ENCODE results near the gene ADARB2. TPM values are rescaled to one million over a fixed set of nuclear protein-coding genes. Genes with fewer than 3 reads are reported as not detected.

The ADARB2 gene
- polyA plus RNA-seq, 1 donor: 0.16 TPM

DNA sequence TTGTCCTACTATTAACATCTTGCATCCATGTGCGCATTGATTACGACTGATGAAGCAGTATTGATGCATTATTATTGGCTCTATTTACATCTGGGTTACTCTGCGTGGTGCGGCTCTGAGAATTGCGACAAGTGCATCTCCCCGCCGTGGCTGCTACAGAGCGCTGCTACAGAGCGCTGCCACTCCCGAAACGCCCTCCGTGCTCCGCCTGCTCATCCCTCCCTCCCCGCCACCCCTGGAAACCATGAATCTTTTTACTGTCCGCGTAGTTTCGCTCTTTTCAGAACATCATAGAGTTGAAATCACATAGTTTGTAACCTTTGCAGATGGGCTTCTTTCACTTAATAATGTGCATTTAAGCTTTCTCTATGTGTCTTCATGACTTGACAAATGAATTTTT lies 74.1 kb downstream of the ADARB2 start:
- DNase-seq (ENCODE audit: low read depth): no peak

DNA sequence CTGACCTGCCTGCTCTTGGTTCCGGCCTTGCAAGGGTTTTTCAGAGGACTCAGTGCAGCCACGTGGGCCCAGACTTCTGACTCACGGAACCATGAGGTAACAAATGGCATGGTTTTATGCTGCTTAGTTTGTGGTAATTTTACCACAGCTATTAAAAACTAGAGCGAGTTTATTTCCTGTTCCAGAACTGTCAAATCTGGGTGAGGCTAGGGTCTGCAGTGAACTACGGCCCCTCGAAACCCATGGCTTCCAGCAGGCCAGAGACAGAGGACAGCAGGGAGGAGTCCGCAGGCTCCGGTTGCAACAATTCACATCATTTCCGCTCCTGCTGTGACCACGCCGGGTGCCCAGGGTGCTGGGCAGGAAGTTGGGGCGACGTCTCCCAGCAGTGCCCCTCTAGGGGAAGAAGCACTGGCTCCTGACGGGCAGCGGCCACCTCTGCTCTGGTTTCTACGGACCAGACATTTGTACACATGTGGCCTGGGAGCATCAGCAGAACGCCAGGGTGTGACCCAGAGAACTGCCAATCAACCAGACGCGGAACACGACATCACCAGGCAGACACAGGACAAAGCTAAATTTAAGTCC lies 74.8 kb downstream of the ADARB2 start:
- no peak for DNase-seq (ENCODE audit: low read depth)

GRCh38 chr10:1661859-1662437 lies 75.4 kb downstream of the ADARB2 start:
- DNase-seq (ENCODE audit: low read depth): no peak

DNA sequence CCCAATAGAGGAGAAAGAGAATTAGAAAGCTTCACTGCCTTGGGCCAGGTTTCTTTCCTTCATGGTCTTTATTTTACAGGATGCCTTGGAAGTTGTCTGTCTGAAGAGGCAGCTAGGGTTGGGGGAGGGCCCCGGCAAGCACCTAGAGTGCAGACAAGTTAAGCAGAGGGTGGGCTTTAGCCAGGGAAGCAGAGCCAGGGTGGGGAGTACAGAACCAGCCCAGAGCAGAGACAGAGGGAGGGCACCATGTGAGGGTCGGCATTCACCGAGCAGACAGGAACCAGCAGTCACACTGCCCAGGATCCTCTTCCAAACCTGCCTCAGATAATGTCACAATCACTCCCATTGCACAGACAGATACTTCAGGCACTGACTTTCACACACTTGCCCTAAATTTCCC lies 75.9 kb downstream of the ADARB2 start:
- DNase-seq (ENCODE audit: low read depth): no peak

DNA sequence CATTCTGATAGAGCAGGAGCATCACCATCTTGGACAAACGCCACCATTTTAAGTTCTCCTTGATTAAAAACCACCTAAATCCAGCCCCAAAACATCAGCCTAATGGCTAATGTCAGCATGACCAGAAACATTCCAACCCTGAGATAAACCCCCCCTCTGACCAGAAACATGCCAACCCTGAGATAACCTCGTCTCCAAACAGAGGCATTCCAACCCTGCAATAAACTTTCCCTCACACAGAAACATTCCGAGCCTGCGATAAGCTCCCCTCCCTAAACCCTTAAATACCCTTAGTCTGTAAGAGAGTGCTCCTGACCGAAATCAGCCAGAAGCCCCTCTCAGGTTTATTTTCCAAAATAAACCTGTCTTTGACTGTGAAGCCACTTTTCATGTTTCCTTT lies 76.5 kb downstream of the ADARB2 start:
- DNase-seq (ENCODE audit: low read depth): no peak

GRCh38 chr10:1660386-1660785 lies 76.9 kb downstream of the ADARB2 start:
- no peak for DNase-seq (ENCODE audit: low read depth)

GRCh38 chr10:1659221-1659791 lies 78.0 kb downstream of the ADARB2 start:
- no peak for DNase-seq (ENCODE audit: low read depth)

DNA sequence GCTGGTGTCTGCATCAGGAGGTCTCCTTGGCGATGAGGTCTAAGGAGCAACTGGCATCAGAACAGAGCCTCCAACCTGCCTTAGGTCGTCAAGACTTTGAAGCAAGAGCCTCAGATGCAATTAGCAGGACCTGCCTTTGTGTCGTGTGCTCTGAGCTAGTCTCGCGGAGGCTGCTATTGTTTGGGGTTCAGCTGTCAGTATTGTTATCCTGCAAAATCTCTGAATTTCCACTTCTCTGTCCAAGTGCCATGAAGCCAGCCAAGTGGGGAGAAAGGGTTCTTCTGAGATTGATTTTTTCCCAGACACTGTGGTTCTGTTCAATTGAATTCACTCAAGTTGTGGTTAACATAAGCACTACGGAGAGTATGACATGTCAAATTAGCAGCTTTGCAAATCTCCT lies 78.7 kb downstream of the ADARB2 start:
- no peak for DNase-seq (ENCODE audit: low read depth)

GRCh38 chr10:1657479-1657878 lies 79.8 kb downstream of the ADARB2 start:
- DNase-seq (ENCODE audit: low read depth): no peak

DNA sequence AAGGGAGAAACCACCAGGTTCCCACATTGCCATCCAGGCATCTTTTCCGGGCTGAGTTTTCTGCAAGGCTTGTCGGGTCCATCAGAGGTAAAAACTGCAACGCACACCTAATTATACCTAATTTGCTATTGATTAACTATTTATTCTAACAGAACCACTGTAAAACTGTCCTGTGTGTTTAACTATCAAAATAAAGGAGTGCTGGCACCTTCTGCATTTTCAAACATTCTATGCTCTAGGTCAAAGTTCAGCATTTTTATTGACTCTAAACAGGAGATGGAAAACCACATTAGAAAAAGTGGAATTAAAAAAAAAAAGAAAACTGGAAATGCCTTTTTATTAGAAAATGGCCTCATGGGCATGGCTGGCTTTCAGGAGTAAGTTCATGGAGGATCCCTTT lies 82.0 kb downstream of the ADARB2 start:
- DNase-seq (ENCODE audit: low read depth): no peak

GRCh38 chr10:1654811-1655356 lies 82.4 kb downstream of the ADARB2 start:
- no peak for DNase-seq (ENCODE audit: low read depth)

GRCh38 chr10:1654247-1654646 lies 83.1 kb downstream of the ADARB2 start:
- DNase-seq (ENCODE audit: low read depth): no peak

DNA sequence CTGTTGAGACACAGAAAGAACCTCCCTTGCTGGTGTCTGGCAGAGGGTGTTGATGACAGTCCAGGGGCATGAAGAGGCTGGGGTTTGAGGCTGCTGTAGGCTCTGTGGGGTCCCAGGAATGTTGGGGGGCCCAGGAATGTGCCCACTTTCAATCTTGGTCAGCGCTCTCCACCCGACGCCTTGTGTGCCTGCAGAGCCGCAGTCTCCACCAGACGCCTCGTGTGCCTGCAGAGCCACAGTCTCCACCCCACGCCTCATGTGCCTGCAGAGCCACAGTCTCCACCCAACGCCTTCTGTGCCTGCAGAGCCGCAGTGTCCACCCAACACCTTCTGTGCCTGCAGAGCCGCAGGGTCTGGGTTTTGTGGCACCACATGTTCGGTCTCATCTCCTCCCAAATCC lies 84.0 kb downstream of the ADARB2 start:
- DNase-seq (ENCODE audit: low read depth): no peak

DNA sequence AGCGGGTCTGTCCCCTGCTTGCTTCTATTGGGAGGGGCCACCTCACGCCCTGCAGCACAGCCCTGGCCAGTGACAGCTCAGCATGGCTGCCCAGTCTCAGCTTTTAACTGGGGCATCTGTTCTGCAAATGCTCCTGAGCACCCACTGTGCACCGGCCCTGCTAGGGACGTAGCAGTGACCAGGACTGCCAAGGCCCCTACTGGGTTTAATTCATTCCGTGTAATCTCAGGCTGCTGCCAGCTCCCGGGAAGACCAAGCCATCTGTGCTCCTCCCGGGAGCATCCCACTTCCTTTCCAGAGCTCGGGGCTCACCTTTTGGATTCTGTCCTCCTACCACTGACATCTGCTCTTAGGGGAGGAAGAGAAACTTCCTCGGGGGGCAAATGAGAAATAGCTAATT lies 85.2 kb downstream of the ADARB2 start:
- DNase-seq (ENCODE audit: low read depth): no peak

DNA sequence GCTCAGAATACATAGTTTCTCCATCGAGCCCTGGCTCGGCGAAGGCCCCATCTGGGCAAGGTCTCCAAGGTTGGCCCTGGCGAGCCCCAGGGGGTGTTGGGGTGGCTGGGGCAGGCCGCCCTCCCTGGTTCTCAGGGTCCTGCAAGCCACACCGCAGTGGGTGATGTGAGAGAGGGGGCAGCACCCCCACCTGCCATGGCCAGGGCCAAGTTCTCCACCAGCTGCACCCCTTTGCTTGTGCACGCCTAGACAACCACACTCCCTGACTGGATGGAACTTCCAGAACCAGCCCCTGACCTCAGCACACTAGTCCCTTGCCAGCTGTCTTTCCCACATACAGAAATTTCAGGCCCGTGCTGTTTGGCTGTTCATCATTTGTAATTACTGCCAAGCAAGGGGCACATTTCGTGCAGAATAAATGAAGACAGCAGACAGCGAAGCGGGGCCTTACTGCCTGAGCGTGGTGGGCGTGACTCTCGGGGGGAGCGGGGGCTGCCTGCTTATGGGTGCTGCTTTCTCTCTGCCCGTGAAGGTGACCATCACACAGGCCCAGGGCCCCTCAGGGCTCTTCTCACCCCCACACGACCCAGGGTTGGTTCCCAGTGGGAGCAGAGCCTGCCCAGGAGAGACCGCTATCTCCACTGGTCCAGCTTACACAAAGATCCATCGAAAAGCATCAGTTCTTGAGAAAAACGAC lies 85.9 kb downstream of the ADARB2 start:
- no peak for DNase-seq (ENCODE audit: low read depth)

DNA sequence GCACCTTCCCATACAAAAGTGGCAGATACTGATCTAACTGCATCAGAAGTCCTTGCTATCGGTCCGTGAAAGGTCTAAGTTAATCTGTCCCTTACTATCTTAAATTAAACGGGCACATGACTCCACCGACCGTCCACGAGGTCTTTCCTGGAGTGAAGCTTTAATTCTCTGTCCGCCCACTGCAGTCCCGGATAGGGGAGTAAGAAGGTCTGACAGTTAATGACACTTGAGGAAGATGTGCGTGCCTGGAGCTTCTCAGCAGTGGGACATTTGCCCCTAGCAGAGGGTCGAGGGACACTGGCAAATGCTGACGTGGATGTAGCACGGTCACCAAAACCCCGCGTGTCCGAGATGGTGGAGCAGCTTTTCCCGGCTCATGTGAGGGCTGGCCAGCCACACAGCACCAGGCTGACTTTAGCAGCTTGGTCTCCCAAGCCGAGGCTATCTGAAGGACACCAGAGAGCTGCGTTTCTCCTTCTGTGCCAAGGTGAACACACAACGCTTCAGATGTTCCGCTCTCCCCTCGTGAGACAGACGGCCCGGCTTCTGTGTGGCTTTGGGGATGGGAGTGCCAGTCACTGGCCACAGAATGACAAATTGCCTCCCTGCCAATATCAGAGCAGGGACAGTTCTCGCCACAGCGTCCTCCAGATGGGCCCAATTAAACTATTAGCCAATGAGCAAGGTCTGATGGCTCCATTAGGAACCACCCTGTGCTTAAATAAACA lies 86.6 kb downstream of the ADARB2 start:
- DNase-seq (ENCODE audit: low read depth): no peak

DNA sequence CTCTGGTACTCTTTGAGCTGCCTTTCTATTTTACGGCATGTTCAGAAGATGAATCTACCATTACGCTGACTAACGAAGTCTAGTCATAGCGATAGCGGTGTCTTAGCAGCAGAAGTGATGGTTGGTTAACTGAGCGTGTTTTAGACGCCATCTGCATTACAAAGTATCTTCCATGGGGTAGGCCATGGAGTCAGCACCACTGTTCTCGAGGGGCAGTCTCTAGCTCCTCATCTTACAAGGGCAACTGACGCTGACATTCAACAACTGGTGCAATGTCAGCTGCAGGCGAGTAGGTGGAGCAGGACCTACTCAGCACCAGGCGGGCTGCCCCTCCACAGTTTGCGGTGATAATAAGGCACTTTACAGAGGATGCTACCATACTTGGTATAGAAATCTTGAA lies 88.7 kb downstream of the ADARB2 start:
- DNase-seq (ENCODE audit: low read depth): no peak

DNA sequence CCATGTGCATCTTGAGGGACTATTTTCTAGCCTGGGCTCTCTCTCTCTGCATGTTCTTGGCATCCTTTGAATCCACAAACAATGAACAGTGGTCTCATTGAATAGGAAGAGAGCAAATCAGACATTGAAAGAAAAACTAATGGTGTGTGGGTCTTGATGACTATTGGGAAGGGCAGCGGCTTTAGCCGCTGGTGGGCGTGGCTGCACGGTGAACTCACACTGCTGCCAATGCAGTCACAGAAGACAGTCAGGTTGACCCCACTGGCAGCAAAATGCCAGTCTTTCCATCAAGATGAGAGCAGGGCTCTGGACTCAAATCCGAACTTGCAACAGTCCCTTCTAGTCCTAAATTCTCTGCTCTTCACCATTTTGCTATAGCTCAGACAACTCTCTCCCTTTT lies 91.0 kb downstream of the ADARB2 start:
- no peak for DNase-seq (ENCODE audit: low read depth)

- DNase-seq (ENCODE audit: low read depth): no peak
Measured at GRCh38 chr10:1645896-1646295, 91.4 kb downstream of the ADARB2 start.

GRCh38 chr10:1644191-1644711 lies 93.1 kb downstream of the ADARB2 start:
- no peak for DNase-seq (ENCODE audit: low read depth)

DNA sequence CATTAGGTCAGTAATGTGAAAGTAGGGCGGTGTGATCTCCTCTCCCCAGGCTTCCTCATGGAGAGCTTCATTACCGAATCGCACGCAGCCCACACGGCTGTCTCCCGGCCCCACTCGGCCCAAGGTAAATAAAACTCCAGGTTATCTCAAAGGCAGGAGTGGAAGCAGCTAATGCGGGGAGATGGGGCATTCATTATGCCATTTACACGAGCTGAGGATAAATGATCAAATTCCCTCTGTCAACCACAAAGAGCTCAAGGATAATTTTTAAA lies 93.5 kb downstream of the ADARB2 start:
- no peak for DNase-seq (ENCODE audit: low read depth)
